Endometrial microvascular endothelial cells (primary cell): ENCODE data around the gene HCN3. TPM values are rescaled to one million over a fixed set of nuclear protein-coding genes. Genes with fewer than 3 reads are reported as not detected.
"Not testable (repeated sequence)": the region's sequence is repeated elsewhere in the genome, so short reads cannot be mapped to it uniquely, and the experiment has no call there.

ENCODE experiments used
- in situ Hi-C: cut with HindIII; loops from 2 replicates; pipeline ENCODE4 v1.10.0; 2017; ENCODE audit warnings: low sequenced_read_pairs, low pct_unique_long_range_greater_than_20kb; ENCODE audit errors: inconsistent ontology term
- total RNA-seq: library from RNA; depleted of rRNA; stranded (reverse); fragments of >200 nt; gene quantifications from one replicate; pipeline ENCODE4 v1.2.3, GENCODE V29; 2015; ENCODE audit errors: inconsistent ontology term

HCN3 gene
- total RNA-seq, 1 donor from 2014 or later = 0.19 TPM

DNA sequence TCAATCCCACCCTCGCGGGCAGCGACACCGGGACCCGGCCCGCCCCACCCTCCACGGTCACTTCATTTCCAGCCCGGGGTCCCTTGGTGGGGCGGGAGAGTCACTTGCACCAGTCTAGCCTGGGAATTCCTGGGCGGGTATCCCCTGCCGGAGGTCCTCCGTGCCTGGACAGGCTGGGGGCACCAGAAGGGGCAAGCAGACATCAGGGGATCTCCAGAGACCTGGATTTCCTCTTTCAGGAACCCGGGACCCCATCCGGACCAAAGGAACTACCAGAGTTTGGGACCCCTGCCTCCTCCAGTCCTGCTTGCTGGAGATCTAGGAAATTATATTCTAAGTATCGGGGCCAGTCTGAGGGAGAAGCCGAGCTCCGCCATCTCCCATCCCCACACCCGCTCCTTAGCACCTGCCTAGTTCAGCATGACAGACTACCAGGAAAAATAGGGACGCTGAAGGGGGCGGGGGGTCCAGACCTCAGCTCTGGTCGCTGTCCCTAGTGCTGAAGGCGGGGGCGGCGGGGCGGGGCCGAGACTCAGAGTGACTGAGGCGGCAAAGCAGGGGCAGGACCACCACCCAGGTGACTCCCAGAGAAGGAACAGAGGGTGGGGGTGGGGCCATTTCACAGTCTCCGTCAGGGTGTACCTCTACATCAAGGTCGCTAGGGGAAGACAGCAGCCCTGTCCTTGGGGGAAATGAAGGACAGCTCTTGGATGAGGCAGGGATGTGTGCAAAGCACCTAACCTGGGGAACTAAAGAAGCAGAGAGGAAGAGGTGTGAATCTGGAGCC is 832 bp downstream of the HCN3 start:
- in situ Hi-C loops = no loop called here

DNA sequence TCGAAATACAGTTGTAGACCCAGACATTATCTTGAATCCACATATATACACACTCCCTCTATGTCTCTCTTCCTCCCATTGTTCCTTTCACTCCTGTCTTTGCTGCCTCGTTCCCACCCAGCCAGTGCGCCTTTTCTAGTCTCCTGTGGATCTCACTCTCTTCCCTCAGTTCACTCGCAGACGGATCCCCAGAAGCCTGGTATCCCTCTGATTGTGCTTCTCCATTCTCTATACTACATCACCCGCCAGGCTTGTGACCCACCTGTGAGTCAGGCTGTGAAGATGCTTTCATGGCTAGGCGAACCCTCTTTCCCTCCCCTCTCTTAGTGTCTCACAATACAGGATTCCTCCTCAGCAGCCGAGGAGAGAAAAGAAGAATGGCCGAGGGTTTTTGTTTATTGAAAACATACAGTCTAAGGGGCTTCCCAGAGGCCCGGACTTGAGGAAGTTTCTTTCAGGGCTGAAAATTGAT is 1.5 kb downstream of the HCN3 start:
- in situ Hi-C loops = no loop called here

DNA sequence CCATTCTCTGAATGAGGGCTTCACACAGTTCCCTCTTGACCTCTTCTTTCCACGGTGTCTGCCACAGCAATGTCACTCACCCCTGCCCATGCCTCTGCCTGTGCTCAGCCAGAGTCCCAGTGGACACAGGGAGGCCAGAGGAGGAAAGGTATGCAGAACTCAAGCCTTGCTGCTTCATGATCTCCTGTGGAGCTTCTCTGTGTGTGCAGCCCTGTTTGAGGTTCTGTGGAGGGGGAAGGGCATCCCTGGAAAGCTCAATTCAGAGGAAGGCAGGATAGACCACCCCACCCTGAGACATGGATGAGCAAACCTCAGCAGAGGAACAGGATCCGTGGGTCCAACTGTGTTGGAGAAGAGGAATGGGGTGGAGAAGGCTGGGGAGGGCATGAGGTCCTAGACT is 2.0 kb downstream of the HCN3 start:
- in situ Hi-C loops = no loop called here

DNA sequence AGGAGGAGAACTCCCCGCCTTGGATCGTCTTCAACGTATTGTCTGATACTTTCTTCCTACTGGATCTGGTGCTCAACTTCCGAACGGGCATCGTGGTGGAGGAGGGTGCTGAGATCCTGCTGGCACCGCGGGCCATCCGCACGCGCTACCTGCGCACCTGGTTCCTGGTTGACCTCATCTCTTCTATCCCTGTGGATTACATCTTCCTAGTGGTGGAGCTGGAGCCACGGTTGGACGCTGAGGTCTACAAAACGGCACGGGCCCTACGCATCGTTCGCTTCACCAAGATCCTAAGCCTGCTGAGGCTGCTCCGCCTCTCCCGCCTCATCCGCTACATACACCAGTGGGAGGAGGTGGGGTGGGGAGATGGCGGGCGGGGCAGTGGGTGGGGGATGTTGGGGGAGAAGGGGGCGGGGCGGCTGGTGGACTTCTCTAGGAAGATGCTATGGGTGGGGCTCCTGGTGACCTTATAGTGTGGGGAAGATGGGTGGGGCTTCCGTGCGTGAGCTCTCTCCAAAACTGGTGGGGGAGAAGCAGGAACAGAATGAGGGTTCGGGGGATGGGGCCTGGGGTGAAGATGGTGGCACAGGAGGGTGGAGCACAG is 5.3 kb downstream of the HCN3 start:
- in situ Hi-C loops = no loop called here

DNA sequence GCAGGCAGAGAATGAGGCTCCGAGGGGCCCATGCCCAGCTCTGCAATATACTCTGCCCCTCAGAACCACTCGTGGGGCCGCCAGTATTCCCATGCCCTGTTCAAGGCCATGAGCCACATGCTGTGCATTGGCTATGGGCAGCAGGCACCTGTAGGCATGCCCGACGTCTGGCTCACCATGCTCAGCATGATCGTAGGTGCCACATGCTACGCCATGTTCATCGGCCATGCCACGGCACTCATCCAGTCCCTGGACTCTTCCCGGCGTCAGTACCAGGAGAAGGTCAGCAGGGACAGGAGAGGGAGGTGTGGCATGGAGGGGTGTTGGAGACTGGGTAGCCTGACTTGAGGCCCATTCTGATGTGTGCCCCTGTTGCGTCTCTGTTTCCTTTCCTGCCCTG is 7.2 kb downstream of the HCN3 start:
- in situ Hi-C loops = no loop called here

DNA sequence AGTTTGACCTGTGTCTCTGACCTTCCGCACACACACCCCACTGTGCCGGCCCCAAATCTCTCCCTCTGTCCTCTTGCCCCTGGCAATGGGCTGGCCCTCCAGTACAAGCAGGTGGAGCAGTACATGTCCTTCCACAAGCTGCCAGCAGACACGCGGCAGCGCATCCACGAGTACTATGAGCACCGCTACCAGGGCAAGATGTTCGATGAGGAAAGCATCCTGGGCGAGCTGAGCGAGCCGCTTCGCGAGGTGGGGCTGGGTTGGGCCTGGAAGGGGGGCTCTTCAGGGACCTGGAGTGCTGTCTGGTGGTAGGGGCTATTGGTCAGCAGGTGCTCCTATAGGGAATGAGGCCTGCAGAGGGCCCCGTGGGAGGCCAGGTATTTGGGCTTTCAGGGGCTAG is 7.8 kb downstream of the HCN3 start:
- in situ Hi-C loops = no loop called here

DNA sequence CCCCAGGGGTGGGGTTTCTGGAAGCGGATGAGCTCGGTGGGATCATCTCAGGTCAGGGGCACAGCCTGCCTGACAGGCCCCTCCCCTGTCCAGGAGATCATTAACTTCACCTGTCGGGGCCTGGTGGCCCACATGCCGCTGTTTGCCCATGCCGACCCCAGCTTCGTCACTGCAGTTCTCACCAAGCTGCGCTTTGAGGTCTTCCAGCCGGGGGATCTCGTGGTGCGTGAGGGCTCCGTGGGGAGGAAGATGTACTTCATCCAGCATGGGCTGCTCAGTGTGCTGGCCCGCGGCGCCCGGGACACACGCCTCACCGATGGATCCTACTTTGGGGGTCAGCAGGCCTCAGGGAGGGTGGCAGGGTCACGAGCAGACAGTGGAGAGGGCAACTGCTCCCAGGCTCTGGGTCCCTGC is 8.4 kb downstream of the HCN3 start:
- in situ Hi-C loops = no loop called here

DNA sequence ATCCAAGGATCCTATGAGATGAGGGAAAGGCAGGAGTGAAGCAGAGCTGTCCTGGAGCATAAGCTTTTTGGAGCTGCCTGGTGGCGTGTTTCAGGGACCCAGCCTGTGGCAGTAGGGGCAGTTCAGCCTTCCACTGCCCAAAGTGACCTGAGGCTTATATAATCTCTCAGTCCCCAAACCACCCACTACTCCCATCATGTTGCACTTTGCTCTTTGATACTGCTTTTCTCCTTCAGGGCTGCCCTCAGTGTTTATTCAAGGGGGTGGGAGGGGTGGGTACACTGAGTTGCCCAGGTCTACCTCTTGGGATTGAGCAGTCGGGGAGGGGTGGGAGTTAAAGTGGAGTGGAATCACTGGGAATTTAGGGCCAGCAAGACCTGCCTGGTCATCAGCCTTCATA is 9.3 kb downstream of the HCN3 start:
- in situ Hi-C loops = no loop called here

DNA sequence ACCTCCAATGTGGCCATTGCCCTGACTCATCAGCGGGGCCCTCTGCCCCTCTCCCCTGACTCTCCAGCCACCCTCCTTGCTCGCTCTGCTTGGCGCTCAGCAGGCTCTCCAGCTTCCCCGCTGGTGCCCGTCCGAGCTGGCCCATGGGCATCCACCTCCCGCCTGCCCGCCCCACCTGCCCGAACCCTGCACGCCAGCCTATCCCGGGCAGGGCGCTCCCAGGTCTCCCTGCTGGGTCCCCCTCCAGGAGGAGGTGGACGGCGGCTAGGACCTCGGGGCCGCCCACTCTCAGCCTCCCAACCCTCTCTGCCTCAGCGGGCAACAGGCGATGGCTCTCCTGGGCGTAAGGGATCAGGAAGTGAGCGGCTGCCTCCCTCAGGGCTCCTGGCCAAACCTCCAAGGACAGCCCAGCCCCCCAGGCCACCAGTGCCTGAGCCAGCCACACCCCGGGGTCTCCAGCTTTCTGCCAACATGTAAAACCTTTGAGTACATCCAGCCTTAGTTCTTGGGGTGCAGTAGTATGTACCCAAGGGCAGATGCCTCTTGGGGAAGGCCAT is 10.8 kb downstream of the HCN3 start:
- in situ Hi-C loops = no loop called here

DNA sequence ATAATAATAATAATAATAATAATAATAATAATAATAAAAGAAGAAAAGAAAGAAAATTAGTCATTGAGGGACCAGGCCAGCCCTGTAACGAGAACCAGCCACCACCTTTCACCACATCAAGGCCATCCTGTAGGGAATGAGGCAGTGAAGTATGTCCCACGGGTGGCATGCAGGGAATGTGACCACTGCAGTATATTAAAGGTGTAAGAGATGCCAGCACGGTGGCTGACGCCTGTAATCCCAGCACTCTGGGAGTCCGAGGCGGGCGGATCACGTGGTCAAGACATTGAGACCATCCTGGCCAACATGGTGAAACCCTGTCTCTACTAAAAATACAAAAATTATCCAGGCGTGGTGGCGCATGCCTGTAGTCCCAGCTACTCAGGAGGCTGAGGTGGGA is 13.7 kb downstream of the HCN3 start:
- in situ Hi-C loops = not testable (repeated sequence)

DNA sequence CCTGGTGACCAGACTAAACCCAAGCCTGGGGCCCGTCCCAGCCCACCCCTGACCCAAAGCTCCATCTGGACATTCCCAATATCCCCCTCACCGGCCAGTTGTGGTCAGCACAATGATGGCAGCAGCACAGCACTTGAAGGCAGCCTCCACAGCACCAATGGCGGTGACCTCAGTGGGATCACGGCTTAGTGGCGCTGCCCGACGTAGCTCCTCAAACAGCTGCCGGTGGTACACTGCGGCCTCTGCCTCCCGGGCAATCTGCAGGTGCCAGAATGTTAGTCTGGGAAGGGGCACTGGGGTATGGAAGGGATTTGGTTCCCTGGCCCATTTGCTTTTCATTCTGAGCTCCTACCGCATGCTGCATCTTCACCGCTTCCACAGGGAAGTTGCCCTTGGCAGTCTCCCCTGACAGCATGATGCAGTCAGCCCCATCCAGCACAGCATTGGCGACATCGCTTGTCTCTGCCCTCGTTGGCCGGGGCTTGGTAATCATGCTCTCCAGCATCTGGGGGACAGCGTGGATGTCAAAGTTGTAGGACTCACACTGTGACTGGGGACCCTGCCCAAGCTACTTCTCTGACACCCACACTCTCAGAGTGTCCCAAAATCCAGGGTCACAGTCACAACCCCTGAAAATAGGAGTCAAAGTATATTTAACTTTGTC is 16.0 kb downstream of the HCN3 start:
- in situ Hi-C loops = no loop called here

DNA sequence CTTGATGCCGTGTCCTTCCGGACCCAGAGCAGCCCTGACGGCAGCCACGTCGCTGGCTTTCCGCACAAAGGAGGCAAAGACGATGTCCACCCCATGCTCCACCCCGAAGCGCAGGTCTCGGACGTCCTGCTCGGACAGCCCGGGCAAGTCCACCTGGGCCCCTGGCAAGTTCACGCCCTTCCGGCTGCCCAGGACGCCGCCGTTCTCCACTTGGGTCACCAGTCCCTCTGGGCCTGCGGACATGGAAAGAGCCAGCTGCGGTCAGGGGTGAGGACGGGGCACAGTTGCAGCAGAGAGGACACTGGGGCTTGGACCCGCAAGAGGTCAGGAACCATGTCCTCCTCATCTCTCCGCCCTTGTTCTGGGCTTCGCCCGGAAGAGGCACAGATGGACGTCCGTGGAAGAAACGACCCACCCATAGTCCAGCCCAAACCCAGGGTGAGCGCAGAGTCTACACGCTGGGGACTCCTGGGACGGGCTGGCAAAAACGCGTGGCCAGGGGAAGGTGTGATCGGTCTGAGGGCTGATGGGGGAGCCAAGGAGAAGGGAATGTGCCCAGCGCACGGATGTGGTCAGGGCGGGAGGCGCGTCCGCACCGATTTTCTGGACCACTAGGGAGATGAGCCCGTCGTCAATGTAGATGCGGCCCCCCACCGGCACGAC is 17.4 kb downstream of the HCN3 start:
- in situ Hi-C loops = no loop called here

DNA sequence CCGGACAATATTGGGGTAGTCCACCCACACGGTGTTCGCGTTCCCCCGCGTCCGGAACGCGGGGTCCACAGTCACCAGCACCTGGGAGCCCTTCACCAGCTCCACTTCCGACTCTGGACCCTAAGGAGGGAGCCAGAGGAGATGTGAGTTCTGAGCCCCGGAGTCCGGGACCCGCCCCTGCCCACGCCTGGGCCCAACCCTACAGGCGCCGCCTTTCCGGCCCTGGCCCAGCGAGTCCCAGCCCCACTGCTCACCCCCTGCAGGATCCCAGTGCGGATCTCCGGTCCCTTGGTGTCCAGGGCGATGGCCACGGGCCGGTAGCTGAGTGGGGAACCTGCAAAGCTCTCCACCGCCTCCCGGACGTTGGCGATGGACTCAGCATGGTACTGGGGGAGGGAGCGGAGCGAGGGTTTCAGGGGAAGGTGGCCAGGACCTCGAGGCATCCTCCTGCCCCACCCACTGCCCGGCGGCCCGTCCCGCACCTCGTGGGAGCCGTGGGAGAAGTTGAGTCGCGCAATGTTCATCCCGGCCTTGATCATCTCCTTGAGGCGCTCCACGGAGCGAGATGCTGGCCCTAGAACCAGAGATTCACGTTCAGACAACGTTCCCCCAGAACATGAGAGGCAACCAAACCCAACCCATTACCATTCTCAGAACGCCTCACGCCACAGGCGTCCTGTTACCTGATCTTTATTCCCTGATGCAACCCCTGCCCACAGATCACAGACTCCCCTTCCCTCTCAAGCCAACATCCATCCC is 18.1 kb downstream of the HCN3 start:
- in situ Hi-C loops = no loop called here

DNA sequence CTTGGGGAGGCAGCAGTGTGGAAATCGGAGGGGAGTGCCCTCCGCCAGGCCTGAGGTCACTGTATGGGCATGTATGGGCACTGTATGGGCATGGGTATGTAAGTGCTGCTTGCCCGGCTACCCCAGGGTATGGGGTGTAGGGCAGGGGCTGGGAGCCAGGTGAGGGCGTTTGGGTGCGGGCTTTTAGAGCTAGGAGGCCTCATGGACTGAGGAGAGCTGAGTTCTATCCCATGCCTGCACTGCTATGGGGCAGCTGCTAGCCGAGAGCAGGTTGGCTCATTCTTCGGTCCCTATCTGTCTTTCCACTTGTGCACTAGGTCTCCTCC is 18.6 kb downstream of the HCN3 start:
- in situ Hi-C loops = no loop called here

DNA sequence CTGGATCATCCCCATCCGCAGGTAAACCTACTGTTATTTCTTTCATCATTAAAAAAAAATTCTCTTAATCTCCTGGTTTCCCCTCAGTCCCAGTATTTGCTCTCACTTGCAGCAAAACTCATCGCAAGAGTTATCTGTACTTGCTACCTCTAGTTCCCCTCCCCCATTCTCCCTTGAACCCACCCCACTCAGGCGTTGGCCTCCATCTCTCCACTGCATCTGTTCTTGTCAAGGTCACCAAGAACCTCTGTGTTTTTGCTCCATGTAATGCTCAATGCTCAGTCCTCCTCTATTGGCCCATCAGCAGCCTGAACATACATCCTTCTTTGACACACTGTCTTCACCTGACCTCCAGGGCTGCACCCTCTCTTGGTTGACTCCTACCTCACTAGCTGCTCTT is 19.4 kb downstream of the HCN3 start:
- in situ Hi-C loops = no loop called here

DNA sequence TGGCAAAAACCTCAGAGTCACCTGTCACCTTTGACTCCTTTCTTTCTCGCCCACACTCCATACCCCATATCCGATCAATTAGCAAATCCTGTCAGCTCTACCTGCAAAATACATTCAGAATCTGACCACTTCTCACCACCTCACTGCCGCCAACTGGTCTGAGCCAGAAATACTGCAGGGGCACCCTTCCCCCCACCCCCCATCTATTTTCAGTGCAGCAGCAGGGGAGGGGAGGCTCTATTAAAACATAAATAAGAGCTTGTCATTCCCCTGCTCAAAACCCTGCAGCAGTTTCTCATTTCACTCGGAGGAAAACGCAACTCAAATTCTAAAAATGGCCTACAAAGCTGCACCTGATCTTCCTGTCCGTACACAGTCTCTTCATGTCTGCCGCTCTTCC is 20.1 kb downstream of the HCN3 start:
- in situ Hi-C loops = no loop called here

DNA sequence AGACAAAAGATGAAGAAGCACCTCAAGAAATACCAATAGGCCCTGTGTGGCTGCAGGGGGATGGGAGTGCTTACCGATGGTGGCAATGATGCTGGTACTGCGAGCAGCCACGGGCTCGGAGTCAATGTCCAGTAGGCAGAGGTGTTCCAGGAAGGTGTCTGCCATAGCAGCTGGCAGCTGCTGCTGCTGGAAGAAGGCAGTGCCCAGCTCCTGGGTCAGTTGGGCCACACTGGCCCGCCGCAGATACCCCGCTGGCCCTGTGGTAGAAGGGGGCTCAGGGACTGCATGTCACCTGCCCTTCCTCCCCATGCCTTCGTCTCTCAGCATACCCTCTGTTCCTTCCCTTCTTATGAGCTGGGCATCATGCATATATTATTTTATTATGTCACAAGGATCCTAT is 22.8 kb downstream of the HCN3 start:
- in situ Hi-C loops = no loop called here

DNA sequence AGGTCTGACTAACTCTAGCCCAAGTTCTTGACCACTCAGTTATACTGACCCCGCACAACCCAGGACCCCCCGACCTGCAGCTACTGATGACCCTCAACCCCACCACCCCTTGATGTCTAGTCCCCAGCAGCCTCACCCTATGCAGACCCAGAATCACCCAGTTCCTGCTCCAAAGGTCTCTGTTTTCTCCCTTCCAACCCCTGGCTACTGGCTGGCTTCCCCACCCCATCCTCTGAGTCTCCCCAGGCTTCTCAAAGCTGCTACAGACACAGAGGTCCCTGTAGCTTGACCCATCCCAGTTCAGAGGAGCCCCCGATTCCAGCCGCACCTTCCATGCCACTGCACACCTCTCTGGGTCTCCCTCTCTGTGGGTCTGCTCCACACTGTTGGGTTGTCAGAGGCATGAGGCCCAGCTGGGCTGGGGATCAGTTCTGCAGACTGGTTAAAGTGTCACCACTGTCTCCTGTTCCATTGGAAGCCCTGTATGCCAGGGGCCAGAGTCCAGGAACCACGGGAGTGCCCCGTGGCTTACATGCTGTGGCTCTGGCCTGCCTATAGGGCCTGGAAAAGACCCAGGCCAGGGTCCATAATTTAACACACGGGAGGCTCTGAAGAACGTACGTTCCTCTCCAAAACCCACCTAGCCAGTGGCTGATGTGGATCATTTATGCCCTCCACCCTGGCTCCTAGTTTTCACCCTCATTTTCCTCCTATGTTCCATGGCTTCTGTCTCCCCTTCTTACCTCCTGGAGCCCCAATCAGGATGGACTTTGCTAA is 23.5 kb downstream of the HCN3 start:
- in situ Hi-C loops = no loop called here
